Epidermal melanocyte (primary cell): Measurements from ENCODE around the gene CDK2.
"Not testable (repeated sequence)": the region's sequence is repeated elsewhere in the genome, so short reads cannot be mapped to it uniquely, and the experiment has no call there.

Experiments used
- DNase-seq: peaks from one replicate; pipeline ENCODE4 v3.0.0; 2011; ENCODE audit warnings: low spot score; ENCODE audit not compliant: insufficient read length

Gene CDK2

GRCh38 chr12:55966408-55967281 is at the start of gene CDK2:
Gene CDK2 (plus strand): TSS chr12:55966830. CDS start chr12:55967009, 179 bp downstream.
- DNase-seq = peak; percentile 75

- DNase-seq = not testable (repeated sequence)
Measured at GRCh38 chr12:55919032-55919431, 47.6 kb upstream of the CDK2 start.

GRCh38 chr12:55922126-55922525 is 44.5 kb upstream of the CDK2 start:
- no peak for DNase-seq

- DNase-seq = not testable (repeated sequence)
Measured at GRCh38 chr12:55923648-55924047, 43.0 kb upstream of the CDK2 start.

GRCh38 chr12:55925371-55925770 is 41.3 kb upstream of the CDK2 start:
- DNase-seq = no peak

- no peak for DNase-seq
Measured at GRCh38 chr12:55925870-55926737, 40.5 kb upstream of the CDK2 start.

- DNase-seq = peak; percentile 98
Measured at GRCh38 chr12:55926738-55927587, 39.7 kb upstream of the CDK2 start.

- peak; percentile 37 for DNase-seq
Measured at GRCh38 chr12:55927588-55928502, 38.8 kb upstream of the CDK2 start, which contains the start of gene PYM1. Gene PYM1 (minus strand): TSS chr12:55927894. CDS start chr12:55927761, 133 bp downstream.

- no peak for DNase-seq
Measured at GRCh38 chr12:55929306-55929791, 37.3 kb upstream of the CDK2 start.

- DNase-seq = peak; percentile 59
Measured at GRCh38 chr12:55930771-55931316, 35.8 kb upstream of the CDK2 start, which contains the start of gene DGKA. Gene DGKA (plus strand): TSS chr12:55931162. CDS start chr12:55936504, 5,342 bp downstream.

- DNase-seq = no peak
Measured at GRCh38 chr12:55931317-55931779, 35.3 kb upstream of the CDK2 start.

- DNase-seq = no peak
Measured at GRCh38 chr12:55931780-55932550, 34.7 kb upstream of the CDK2 start.

GRCh38 chr12:55932551-55932910 is 34.1 kb upstream of the CDK2 start:
- DNase-seq = no peak

- DNase-seq = no peak
Measured at GRCh38 chr12:55933169-55933798, 33.3 kb upstream of the CDK2 start.

GRCh38 chr12:55933799-55934742 is 32.6 kb upstream of the CDK2 start:
- DNase-seq = no peak

GRCh38 chr12:55934773-55935172 is 31.9 kb upstream of the CDK2 start:
- no peak for DNase-seq

GRCh38 chr12:55935738-55936151 is 30.9 kb upstream of the CDK2 start:
- no peak for DNase-seq
